ENCODE results near the gene IGFALS.

The IGFALS gene

DNA sequence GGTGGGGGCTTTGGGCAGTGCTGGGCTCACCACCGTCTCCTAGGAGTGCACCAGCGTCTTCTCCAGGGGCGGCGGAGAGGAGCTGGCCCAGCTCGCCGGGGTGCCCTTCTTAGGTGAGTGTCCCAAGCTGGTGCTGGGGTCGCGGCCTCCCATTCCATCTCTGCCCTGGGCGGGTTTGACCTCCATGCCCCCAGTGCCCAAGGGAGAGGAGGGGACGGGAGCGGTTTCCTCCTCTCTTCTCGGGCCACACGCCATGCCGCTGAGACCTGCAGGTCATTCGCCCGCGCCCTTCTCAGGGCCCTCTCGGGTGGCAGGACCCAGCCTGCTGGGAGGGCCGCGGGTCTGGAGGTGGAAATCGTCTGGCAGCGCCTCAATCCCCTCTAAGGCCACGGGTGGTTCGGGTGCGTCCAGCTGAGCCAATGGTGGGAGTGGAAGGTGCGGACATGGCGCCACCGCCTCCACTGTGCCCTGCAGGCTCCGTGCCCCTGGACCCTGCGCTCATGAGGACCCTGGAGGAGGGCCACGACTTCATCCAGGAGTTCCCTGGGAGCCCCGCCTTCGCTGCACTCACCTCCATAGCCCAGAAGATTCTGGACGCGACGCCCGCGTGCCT, 5.3 kb downstream of the IGFALS start:
- DNase-seq = no peak

DNA sequence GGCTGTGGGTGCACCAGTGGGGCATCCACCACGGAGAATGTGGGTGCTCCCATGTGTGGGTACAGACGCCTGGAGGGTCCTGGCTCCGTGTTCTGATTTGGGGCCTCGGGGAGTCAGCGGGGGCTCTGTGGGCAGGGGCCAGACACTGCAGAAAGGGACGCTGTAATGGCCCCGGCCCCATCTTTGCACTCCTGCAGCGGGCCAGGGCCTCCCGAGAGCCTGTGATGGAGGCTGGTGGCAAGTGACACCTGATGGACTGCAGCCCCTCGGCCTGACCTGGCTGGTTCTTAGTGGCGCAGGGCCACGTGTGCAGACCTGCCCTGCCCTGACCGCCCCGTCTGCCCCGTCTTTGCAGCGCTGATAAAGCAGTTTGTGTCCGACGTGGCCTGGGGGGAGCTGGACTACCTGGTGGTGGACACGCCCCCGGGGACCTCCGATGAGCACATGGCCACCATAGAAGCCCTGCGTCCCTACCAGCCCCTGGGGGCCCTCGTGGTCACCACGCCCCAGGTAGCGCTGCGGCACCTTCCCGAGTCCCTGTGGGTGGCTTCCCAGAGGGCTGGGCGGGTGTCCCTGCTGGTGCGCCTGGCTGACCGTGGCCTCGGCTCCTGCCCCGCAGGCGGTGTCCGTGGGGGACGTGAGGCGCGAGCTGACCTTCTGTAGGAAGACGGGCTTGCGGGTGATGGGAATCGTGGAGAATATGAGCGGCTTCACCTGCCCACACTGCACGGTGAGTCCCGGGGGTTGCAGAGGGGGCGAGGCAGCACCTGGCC, 6.0 kb downstream of the IGFALS start:
- no peak for DNase-seq

DNA sequence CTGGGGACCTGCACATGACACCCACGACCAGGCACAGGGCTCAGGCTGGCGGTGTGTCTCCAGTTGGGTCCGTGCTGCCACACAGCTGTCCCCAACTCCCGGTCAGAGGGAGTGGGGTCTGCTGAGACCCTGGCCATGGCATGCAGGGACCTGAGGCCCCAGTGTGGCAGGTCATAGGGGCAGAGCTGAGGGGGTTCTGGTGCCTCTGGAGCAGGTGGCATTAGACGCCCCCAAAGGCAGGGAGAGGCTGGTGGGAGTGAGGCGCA, 6.5 kb downstream of the IGFALS start:
- DNase-seq = no peak

DNA sequence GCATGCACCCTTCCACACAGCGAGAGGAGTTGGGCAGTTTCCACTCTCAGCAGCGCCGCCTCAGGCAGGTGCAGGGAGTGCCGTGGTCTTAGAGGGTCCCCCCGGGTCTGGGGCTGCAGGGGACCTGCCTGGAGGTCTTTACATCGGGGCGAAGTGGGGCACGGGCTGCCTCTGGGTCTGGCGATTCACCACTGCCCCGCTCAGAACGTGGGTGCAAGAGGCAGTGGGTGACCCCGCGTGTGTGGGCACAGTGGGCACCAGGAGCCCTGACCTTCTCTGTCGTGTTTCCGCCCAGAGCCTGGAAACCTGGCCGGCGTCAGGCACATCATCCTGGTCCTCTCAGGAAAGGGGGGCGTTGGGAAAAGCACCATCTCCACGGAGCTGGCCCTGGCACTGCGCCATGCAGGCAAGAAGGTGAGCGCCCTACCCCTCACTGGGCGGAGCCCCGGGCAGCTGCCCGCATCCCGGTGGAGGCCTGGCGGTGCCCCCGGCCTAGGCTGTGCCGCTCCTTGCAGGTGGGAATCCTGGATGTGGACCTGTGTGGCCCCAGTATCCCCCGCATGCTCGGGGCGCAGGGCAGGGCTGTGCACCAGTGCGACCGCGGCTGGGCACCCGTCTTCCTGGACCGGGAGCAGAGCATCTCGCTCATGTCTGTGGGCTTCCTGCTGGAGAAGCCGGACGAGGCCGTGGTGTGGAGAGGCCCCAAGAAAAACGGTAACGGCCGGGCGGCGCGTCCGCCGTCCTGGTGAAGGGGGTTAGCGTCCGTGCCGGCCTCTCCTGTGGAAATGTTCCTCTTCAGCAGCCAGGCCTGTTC, 7.1 kb downstream of the IGFALS start:
- DNase-seq = no peak

DNA sequence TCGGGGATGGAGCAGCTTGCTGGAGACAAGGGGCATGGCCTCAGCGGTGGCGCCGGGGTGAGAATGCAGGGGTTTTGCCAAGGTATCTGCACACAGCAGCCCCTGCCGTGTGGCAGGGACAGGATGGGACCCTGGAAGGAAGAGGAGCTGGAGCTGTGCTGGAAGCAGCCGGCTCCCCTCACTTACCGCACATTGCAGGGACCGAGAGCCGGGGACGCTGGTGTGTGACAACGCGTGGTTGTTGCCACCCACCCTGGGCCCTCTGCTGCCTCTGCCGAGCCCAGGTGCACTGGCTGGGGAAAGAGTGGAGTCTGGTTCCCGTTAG, 7.7 kb downstream of the IGFALS start:
- no peak for DNase-seq

DNA sequence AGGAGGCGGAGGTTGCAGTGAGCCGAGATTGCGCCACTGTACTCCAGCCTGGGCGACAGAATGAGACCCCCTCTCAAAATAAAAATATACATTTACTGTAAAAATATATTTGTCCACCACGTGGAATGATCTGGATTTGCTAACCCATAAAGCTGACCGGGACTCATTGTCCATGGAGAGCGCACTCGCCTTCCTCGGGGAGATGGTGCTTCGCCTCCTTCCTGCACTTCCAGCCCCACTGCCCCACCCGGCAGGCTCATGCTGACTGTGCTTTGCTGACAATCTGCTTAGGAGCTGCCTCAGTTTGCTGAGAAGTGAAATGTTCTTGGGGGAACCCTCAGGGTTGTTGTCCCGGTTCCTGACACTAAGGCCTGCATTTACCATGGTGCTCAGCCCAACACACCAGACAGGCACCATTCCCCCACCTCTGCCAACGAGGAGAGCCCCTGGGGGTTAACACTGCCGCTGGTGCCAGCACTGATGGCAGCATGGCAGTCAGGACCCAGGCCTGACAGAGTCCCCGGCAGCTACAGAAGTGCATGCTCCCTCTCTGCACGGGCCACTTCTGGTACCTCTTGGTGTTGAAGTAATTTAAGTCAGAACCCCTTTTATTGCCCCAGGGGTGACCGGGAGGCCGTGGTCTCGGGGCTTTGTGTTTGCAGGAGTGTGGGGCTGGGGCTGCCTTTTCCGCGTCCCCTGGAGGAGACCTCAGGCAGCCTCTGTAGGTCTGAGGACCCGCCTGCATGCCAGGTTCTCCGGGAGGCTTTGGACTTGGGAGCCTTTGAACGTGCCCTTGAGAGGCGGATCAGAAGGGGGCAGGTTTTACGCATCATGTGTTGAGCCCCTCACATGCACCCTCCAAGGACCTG, 8.3 kb downstream of the IGFALS start:
- DNase-seq = no peak

DNA sequence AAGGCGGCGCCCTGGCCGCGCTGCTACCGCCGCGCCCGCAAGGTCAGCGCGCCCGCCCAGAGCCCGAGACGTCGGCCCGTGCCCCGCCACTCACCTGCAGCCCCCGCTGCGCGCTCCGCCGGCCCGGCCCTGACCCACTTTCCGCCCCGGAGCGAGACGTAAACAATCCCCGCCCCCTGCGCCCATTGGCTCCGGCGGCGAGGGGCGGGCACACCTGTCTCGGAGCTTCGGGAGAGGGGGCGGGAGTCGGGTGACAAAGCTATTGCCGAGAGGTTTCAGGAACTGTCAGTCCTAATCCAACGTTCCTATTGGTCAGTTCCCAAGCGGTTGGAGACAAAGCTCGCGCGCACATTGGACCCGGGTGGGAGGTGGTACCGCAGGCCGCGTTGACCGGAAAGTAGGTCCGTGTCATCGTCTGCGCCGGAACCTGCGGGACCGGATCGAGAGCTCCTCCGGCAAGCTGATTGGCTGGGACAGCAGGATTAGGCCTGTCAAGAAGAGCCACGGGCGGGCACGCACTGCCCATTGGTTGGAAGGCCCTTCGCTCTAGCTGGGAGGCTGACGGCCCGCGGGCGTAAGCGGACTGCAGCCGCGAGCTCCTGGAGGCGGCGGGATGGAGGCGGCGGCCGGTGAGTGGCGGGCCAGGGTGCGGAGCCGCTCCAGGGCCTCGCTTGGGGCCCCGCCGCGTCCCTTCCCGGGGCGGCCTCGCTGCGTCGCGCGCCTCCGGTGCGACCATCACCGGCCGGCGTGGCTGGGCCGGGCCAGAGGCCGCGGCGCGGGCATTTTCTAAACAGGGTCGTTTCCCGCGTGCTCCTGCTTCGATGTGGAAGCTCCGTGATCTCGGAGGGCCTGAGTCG, 10.9 kb downstream of the IGFALS start, which contains the start of the genes NUBP2 and SPSB3:
Gene NUBP2, plus strand, starts transcription at position 553 of the 857 bp plus-strand sequence. Its CDS starts 61 bp downstream, at position 614.
Gene SPSB3, minus strand, starts transcription at position 164 of the 857 bp plus-strand sequence. CDS start 1,088 bp downstream, outside the sequence.
- peak; percentile 99 to 100 (median 100) for DNase-seq

DNA sequence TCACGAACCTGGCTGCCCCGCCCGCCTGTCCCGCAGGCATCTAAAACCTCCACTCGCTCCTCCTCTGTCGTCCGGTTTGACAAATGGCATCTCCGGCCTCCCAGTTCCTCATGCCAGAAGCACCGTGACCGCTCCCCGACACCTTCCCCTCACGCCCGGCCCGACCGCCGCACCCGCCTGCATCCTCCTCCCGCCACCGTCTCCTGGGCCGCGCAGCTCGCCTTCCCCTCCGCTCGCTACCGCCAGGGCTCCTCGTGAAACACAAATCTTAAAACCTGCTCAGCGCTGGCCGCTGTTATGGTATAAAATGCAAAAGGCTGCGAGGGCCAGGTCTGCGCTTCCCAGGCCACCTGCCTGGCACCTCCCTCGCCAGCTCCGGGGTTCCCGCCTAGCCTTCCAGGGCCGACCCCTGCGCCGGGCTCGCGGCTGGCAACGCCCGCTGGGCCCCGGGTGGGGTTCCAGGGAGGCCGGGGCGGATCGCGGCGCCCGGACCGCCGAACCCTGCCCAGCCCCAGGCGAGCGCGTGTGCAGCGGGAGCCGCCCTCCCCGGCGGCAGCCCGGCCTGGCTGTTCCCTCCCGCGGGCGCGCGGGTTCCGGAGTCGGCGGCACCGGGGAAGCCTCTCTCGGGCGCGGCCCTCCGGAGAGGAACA, 11.6 kb downstream of the IGFALS start:
- DNase-seq = peak in 2 of 3 experiments; percentile 60 to 66

DNA sequence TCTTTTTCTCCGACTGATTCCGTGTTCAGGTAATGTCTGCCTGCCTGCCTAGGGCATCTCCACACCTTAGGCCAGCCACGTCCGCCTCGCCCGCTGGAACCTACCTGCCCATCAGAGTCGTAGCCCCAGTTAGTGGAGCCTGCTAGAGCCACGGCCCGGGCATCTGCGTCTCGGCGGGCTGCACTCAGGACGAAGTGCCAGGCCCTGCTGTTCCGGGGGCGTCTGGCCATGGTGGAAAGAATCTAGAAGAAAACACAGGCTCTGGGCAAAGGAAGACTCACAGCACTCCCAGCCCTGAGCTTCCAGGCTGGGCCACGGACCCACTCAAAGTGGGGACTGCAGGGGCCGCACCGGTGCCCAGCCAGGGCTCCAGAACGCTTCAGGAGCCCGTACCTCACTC, 12.3 kb downstream of the IGFALS start:
- DNase-seq = no peak

DNA sequence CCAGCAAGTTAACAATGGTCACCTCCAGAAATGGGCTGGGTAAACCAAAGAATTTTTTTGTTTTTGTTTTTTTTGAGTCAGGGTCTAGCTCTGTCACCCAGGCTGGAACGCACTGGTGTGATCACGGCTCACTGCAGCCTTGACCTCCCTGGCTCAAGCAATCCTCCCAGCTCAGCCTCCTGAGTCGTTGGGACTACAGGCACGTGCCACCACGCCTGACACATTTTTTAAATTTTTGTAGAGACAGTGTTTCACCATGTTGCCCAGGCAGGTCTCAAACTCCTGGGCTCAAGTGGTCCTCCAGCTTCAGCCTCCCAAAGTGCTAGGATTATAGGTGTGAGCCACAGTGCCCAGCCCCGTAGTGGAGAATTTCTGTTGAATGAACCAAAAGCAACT, 12.8 kb downstream of the IGFALS start:
- no peak for DNase-seq

DNA sequence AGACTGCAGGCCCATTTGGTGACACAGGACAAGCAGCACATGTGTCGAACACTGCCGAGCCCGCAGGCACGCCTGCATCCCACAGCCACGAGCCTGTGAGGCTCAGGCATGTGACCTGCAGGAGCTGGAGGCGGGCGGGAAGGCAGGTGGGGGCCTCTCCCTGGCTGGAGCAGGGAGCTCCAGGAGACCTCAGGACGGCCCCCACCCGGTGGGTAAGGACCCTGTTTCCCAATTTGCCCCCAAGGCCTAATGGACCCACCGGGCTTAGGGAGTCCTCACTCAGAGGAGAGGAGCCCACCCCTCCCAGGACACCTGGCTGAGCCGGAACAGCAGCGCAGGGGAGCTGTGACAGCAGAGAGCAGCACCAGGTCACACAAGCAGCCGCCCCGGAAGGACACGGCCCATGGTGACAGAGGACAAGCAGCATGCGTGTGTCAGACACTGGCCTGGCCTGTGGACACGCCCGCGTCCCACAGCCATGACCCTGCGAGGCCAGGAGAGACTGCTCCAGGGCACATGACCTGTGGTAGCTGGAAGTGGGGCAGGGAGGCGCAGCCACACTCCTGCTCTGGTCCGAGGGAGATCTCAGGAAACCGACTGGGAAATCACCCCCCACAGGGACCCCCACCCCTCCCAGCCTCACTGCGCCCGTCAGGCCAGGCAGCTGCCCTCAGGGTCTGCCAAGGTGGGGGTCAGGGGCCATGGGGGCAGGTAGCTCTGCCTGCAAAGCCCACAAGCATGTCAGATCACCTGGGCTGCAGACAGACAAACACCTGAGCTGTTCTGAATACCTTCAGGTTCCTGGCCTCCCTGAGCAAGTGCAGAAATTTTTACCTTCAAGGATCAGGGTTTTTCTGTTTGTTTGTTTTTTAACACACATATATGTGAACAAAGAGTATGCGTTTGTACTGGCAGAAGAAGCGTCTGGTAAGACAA, 13.5 kb downstream of the IGFALS start:
- DNase-seq = no peak

DNA sequence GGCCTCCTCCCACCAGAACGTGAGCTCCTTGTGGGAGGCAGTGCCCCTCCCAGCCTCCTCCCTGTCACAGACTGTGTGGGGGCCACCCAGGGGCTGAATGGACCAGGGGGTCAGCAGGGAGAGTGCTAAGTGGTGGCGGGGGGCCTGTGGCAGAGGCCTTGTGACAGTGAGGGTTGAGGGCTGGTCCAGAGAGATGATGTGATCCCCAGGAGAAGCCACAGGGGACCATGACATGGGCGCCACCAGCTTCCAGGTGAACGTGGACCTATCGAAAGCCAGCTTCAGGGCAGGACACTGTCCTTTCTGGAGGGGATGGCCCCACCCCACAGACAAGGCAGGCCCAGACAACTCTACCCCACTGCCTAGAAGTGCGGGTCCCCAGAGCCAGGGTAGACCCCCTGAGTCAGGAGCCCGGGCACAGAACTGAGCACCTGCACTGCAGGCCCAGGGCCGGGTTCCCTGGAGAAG, 14.2 kb downstream of the IGFALS start:
- no peak for DNase-seq

DNA sequence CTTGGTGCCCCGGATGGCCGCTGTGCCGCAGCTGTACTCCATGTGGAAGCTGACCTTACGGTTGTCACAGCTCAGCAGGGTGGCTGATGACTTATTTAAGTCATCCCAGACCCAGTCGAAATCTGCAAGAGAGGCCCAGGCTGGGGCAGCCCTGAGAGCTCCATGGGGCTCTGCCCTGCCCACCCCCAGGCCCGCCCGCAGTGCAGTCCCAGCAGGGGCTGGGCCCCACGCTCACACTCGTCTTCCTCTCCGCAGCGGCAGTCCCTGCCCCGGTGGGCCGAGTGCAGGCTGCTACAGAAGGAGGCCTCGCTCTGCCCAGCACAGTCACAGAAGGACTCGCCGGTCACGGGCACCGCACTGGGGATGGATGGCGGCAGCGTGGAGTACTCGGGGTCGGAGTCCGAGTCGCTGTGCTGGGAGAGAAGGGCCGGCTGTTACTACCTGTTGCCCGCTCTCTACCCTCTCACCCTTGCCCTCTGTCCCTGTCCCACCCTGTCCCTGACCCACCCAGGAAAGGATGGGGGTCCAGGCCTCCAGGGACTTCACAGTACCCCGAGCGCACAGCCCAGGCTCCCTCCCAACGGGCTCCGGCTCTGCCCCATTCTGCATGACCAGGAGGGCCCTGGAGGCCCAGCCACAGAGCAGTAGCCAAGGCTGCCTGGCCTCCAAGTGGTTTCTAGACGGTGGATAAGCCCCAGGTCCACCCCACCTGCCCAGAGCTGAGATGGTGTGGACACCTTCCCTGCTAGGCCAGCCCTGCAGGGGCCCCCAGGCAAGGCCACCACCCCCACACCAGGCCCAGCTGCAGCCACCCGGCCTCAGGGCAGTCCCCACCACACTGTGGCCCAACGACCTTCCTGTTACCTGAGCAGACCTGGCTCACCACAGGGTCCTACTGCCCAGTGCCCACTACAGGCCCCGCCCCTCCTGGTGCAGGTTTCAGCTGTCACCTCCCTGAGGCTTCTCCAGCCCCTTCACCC, 15.0 kb downstream of the IGFALS start:
- DNase-seq = peak in 1 of 3 experiments; percentile 4

DNA sequence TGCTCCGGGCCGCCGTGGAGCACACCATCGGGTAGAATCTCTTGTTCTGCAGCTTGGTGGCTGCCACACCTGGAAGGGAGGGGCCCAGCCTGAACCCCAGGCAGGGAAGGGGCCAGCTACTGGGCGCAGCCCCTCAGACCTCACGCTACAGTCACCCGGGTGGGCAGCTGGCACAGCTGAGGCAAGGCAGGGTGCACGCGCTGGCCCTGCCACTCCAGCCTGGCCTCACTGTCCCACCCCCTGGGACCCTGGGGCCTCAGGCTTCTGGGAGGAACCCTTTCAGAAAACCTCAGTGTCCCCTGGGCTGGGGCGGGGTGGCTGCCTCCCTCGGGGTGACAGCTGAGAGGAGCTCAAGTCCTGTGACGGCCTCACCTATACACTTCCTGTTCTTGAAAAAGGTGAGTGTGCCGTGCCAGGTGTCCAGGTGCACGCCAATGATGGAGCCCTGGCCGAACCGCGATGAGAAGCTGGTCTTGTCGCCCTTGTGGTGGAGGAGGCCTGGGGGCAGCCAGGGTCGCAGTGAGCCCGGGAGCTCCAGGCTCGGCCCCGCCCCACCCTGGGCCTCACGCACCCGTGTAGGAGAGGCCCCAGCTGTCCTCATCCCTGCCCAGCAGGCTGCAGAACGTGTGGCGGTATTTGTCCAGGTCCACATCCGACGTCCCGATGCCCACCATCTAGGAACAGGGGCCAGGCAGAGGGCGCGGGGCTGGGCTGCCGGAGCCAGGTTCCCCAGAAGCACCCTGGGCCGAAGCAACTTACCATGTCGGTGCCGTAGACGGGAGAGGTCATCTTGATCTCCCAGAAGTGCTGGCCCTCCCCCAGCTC, 15.9 kb downstream of the IGFALS start:
- DNase-seq = no peak

DNA sequence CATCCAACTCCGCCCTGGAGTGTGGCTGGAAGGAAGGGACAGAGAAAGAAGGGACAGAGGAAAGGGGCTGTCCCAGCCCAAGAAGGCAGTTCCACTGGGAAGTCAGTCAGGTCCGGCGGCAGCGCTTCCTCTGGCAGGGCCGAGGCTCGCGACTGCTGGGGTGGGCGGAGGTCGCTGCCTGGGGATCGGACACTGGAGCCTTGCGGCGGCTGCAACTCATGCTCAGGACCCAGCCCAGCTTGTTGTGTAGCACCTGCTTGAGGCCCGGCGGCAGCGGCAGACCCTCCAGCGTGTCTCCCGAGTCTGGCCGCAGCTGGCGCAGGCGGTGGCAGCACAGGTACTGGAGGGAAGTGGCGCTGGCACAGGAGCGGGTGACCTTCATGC, 16.5 kb downstream of the IGFALS start:
- no peak for DNase-seq

DNA sequence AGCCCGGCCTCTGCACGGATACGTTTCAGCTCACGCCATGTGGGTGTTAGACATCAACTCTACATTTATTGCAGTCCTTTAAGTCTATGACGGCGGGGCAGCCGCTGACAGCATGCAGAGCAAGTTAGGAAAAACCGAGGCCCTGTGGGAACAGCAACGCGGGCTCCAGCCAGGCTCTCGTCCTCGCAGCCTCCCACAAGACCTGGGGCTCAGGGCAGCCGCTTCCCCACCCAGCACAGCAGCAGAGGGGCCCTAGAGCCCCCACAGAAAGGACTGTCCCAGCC, 16.9 kb downstream of the IGFALS start:
- DNase-seq = no peak

DNA sequence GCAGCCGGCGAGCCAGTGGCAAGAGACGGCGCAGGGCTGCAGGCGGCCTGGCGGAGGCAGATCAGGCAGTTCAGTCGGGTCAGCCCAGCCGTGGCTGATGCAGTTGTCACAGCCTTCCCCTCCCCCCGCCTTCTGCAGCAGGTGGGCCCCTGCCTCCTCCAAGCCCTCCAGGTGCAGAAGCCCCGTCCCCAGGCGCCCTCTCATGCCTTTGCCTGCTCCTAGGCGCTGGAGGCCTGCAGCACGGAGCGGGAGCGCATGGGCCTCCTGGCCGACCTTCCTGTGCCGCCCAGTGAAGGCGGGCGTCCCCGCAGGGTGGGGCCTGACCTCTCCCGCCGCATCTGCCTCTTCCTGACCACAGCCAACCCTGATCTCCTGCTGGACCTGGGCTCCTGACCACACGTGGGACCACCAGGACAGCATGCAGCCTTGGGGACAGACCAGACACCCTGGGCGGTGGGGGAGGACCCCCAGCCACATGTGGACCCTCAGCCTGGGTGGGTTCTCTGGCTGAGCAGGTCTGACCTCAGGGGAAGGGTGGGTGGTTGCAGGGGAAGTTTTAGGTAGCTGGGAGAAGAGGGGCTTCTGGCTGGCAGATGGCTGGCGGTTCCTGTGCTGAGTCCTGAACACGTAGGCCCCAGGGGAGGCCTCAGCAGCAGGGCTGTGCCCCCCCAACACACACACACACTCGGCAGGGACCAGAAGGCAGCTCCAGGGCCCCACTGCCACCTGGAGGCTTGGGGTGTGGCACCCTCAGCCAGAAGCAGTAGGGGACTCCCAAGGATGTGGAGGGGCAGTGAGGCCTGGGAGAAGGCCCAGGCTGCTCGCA, 17.4 kb downstream of the IGFALS start:
- DNase-seq = peak in 1 of 3 experiments; percentile 4

Data from NCI-H1417 (cell line).